ENCODE data around the gene RGS17. TPM values are rescaled to one million over a fixed set of nuclear protein-coding genes. Genes with fewer than 3 reads are reported as not detected.

Gene RGS17
- total RNA-seq, 1 experiment from 2014 or later, result 0.70 TPM

- Histone ChIP-seq H3K4me2 (peak overlapping the region; percentile 68), H3K27me3 (ENCODE audit: insufficient read depth, low read depth) (no peaks in the 10 kb centered on the region), H3K4me1 (replicated peaks; ENCODE audit: insufficient read depth) (peaks cover 36% of the 10 kb centered on the region), H3F3A (ENCODE audit: insufficient read depth, low read depth) (peaks cover 25% of the 10 kb centered on the region), H4K20me1 (ENCODE audit: insufficient read depth) (no peaks in the 10 kb centered on the region), H2AFZ (no peak overlapping the region; the same call in 1 of the 2 replicates), H3K36me3 (ENCODE audit: low read depth) (no peaks in the 10 kb centered on the region), H3K9me2 (ENCODE audit: insufficient read depth) (no peaks in the 10 kb centered on the region), H3K27ac (peak overlapping the region; percentile 67), H3K9me3 (ENCODE audit: insufficient read depth, low read depth) (no peaks in the 10 kb centered on the region), H3K79me2 (ENCODE audit: low read depth) (no peaks in the 10 kb centered on the region), H3K4me3 (no peak overlapping the region)
- DNase-seq, result no peak
- TF ChIP-seq EZH2 (IDR thresholded peaks at IDR 0.05; ENCODE audit: low read depth), result no peak
- no peak for TF ChIP-seq CTCF (conservative IDR thresholded peaks at IDR 0.05)
- intact Hi-C loops (cut with micrococcal nuclease; ENCODE audit: unreplicated experiment), result loop anchor here (5.0 kb wide), 1 partner anchor 41 kb away; no protein-coding TSS in a partner anchor
- POLR2A ChIA-PET (ENCODE audit: unreplicated experiment), result no interaction called here
- CTCF ChIA-PET, result no interaction called here
- BruUV-seq (replicated peaks), result no TSS peak
Measured at GRCh38 chr6:153167907-153168306, 36.8 kb upstream of the RGS17 start.

- no peaks in the 10 kb centered on the region for H3K9me2 ChIP-seq (ENCODE audit: insufficient read depth)
- peak overlapping the region; percentile 67 for H3K27ac ChIP-seq
- ChIA-PET POLR2A (ENCODE audit: unreplicated experiment) (interaction anchor here (0.7 kb wide), 1 partner anchor 212 kb away, joined by 3 read pairs; no protein-coding TSS in a partner anchor), CTCF (no interaction called here)
- H3K4me3 ChIP-seq, result no peak overlapping the region
- no peaks in the 10 kb centered on the region for H3K27me3 ChIP-seq (ENCODE audit: insufficient read depth, low read depth)
- H2AFZ ChIP-seq, result peak overlapping the region; percentile 46
- no peaks in the 10 kb centered on the region for H3K79me2 ChIP-seq (ENCODE audit: low read depth)
- peak overlapping the region; percentile 68 for H3K4me2 ChIP-seq
- TF ChIP-seq EZH2 (IDR thresholded peaks at IDR 0.05; ENCODE audit: low read depth) (no peak), CTCF (conservative IDR thresholded peaks at IDR 0.05) (no peak)
- H3K36me3 ChIP-seq (ENCODE audit: low read depth), result no peaks in the 10 kb centered on the region
- H3K9me3 ChIP-seq (ENCODE audit: insufficient read depth, low read depth), result no peaks in the 10 kb centered on the region
- DNase-seq, result peak in 1 of 2 experiments; percentile 61
- H4K20me1 ChIP-seq (ENCODE audit: insufficient read depth), result no peaks in the 10 kb centered on the region
- BruUV-seq (replicated peaks), result no TSS peak
- intact Hi-C loops (cut with micrococcal nuclease; ENCODE audit: unreplicated experiment), result loop anchor here (5.0 kb wide), 1 partner anchor 40 kb away; no protein-coding TSS in a partner anchor
- peaks cover 25% of the 10 kb centered on the region for H3F3A ChIP-seq (ENCODE audit: insufficient read depth, low read depth)
- H3K4me1 ChIP-seq (replicated peaks; ENCODE audit: insufficient read depth), result peaks cover 36% of the 10 kb centered on the region
Measured at GRCh38 chr6:153167061-153167891, 36.2 kb upstream of the RGS17 start.

GRCh38 chr6:153162646-153163045 lies 31.6 kb upstream of the RGS17 start:
- H2AFZ ChIP-seq, result no peak overlapping the region

More at GRCh38 chr6:153162646-153163045, 31.6 kb upstream of the RGS17 start:
- Histone ChIP-seq H3K9me2 (ENCODE audit: insufficient read depth) (no peaks in the 10 kb centered on the region), H3K79me2 (ENCODE audit: low read depth) (no peaks in the 10 kb centered on the region), H3K27ac (no peak overlapping the region), H3K36me3 (ENCODE audit: low read depth) (no peaks in the 10 kb centered on the region), H3F3A (ENCODE audit: insufficient read depth, low read depth) (peaks cover 18% of the 10 kb centered on the region), H3K4me3 (no peak overlapping the region), H3K4me2 (no peak overlapping the region), H3K9me3 (ENCODE audit: insufficient read depth, low read depth) (0 out of 2 replicates have a peak, but pooled peaks cover 3% of the 10 kb centered on the region), H3K27me3 (ENCODE audit: insufficient read depth, low read depth) (no peaks in the 10 kb centered on the region), H3K4me1 (replicated peaks; ENCODE audit: insufficient read depth) (peaks cover 18% of the 10 kb centered on the region), H4K20me1 (ENCODE audit: insufficient read depth) (no peaks in the 10 kb centered on the region)
- no peak for DNase-seq
- ChIA-PET POLR2A (ENCODE audit: unreplicated experiment) (no interaction called here), CTCF (no interaction called here)
- intact Hi-C loops (cut with micrococcal nuclease; ENCODE audit: unreplicated experiment), result no loop called here
- no peak for TF ChIP-seq CTCF (conservative IDR thresholded peaks at IDR 0.05)
- TF ChIP-seq EZH2 (IDR thresholded peaks at IDR 0.05; ENCODE audit: low read depth), result no peak
- no TSS peak for BruUV-seq (replicated peaks)
